GM23338 (cell line): Measurements from ENCODE around the gene FRMD1. TPM values are rescaled to one million over a fixed set of nuclear protein-coding genes. Genes with fewer than 3 reads are reported as not detected.

Experiments used
- ATAC-seq: fragments of 200-7000 bp; cut with Tn5 transposase; 3 replicates; pipeline ENCODE4 v1.9.1; 2020
- DNase-seq: peaks from one replicate; pipeline ENCODE4 v3.0.0-alpha.2; 2015; ENCODE audit warnings: low spot score
- H2AFZ ChIP-seq: fragments of 200-600 bp; sonication (generic); 2 replicates; pipeline ENCODE4 v1.8.0; 2016; ENCODE audit warnings: antibody characterized with exemption, mild to moderate bottlenecking, moderate library complexity
- H3F3A ChIP-seq: fragments of 200-600 bp; sonication (generic); replicated peaks from 2 replicates; pipeline ENCODE4 v1.8.0; 2017; ENCODE audit warnings: antibody characterized with exemption, mixed run types, low read depth
- H3K27ac ChIP-seq: fragments of 200-600 bp; sonication (generic); 2 replicates; pipeline ENCODE4 v1.6.1; 2016; ENCODE audit warnings: low read depth
- H3K27me3 ChIP-seq: fragments of 200-600 bp; sonication (generic); 2 replicates; pipeline ENCODE4 v1.8.0; 2016; ENCODE audit warnings: mild to moderate bottlenecking, mixed run types, moderate library complexity; ENCODE audit not compliant: insufficient read depth
- H3K36me3 ChIP-seq: fragments of 200-600 bp; sonication (generic); 2 replicates; pipeline ENCODE4 v1.8.0; 2016; ENCODE audit warnings: mild to moderate bottlenecking; ENCODE audit not compliant: insufficient read depth
- H3K4me1 ChIP-seq: fragments of 200-600 bp; sonication (generic); 2 replicates; pipeline ENCODE4 v1.8.0; 2016; ENCODE audit warnings: mild to moderate bottlenecking, moderate library complexity; ENCODE audit not compliant: insufficient read depth
- H3K4me2 ChIP-seq: fragments of 200-600 bp; sonication (generic); 2 replicates; pipeline ENCODE4 v1.7.1; 2017; ENCODE audit warnings: mixed run types
- H3K4me3 ChIP-seq: fragments of 200-600 bp; sonication (generic); 2 replicates; pipeline ENCODE4 v1.6.1; 2016; ENCODE audit warnings: mixed run types
- H3K79me2 ChIP-seq: fragments of 200-600 bp; sonication (generic); replicated peaks from 2 replicates; pipeline ENCODE4 v1.8.0; 2017; ENCODE audit warnings: mild to moderate bottlenecking; ENCODE audit not compliant: insufficient read depth
- H3K9me2 ChIP-seq: fragments of 200-600 bp; sonication (generic); 2 replicates; pipeline ENCODE4 v1.8.0; 2017; ENCODE audit not compliant: insufficient read depth
- H4K20me1 ChIP-seq: fragments of 200-600 bp; sonication (generic); replicated peaks from 2 replicates; pipeline ENCODE4 v1.8.0; 2017; ENCODE audit warnings: mild to moderate bottlenecking; ENCODE audit not compliant: insufficient read depth
- H3K27ac Mint-ChIP-seq: 2 replicates; pipeline ENCODE4 v1.8.0; 2020; ENCODE audit warnings: inconsistent platforms, mild to moderate bottlenecking, moderate library complexity, mixed read lengths
- H3K27me3 Mint-ChIP-seq: 3 replicates; pipeline ENCODE4 v1.8.0; 2022; ENCODE audit warnings: low read depth, mild to moderate bottlenecking, moderate library complexity, mixed read lengths, inconsistent platforms; ENCODE audit not compliant: insufficient read depth, poor library complexity
- H3K36me3 Mint-ChIP-seq: 3 replicates; pipeline ENCODE4 v1.8.0; 2021; ENCODE audit warnings: low read depth, mild to moderate bottlenecking, inconsistent platforms, moderate library complexity, mixed read lengths
- H3K4me1 Mint-ChIP-seq: 3 replicates; pipeline ENCODE4 v1.8.0; 2020; ENCODE audit warnings: mild to moderate bottlenecking, inconsistent platforms, mixed read lengths
- H3K4me3 Mint-ChIP-seq: 3 replicates; pipeline ENCODE4 v1.8.0; 2021; ENCODE audit warnings: moderate library complexity, mild to moderate bottlenecking, inconsistent platforms, mixed read lengths
- H3K9me3 Mint-ChIP-seq: 3 replicates; pipeline ENCODE4 v1.8.0; 2020; ENCODE audit warnings: moderate library complexity, mild to moderate bottlenecking, inconsistent platforms, mixed read lengths
- CREB1 ChIP-seq: fragments of 250-450 bp; sonication (Bioruptor Pico); IDR thresholded peaks from 2 replicates; pipeline ENCODE4 v1.5.0; 2020; ENCODE audit warnings: low read depth, mild to moderate bottlenecking, moderate library complexity
- CTCF ChIP-seq, 2 experiments: fragments of 200-600 bp in 1 of 2; sonication (generic) in 1 of 2; conservative IDR thresholded peaks; 2 replicates each; pipeline versions ENCODE4 v1.5.1 to v1.6.1; 2016 to 2017; ENCODE audit warnings: antibody characterized with exemption in 2 of 2, low read depth in 2 of 2, mild to moderate bottlenecking in 2 of 2, moderate library complexity in 1 of 2
- EZH2phosphoT487 ChIP-seq: fragments of 200-600 bp; sonication (generic); IDR thresholded peaks from one replicate; pipeline ENCODE4 v1.8.1; 2018; ENCODE audit warnings: antibody characterized with exemption; ENCODE audit not compliant: unreplicated experiment
- JUNB ChIP-seq: IDR thresholded peaks from one replicate; pipeline ENCODE4 v1.6.1; 2016; ENCODE audit warnings: antibody characterized with exemption; ENCODE audit not compliant: unreplicated experiment
- ZNF462 ChIP-seq: fragments of 250-450 bp; sonication (Bioruptor Pico); IDR thresholded peaks from 2 replicates; pipeline ENCODE4 v1.5.0; 2020; ENCODE audit warnings: mild to moderate bottlenecking, moderate library complexity
- polyA plus RNA-seq: library from polyadenylated mRNA; unstranded; fragments of >200 nt; fragmentation: Nextera tagmentation; extraction: Ambion mirVana; gene quantifications from 2 replicates; pipeline ENCODE4 v1.2.1, GENCODE V29; 2016
- total RNA-seq: library from RNA; depleted of rRNA; stranded (reverse); fragments of >200 nt; shearing (Covaris generic); gene quantifications from 2 replicates; pipeline ENCODE4 v1.2.3, GENCODE V29; 2014

Gene FRMD1
- total and polyA plus RNA-seq, 2 experiments from 2014 or later: 1.0 to 2.0 TPM

- TF ChIP-seq ZNF462 (CRISPR knock-in tag) (no peak), EZH2phosphoT487 (no peak)
These were observed 28.4 kb upstream of the FRMD1 start (continued) for GRCh38 chr6:168107191-168107983.

GRCh38 chr6:168106633-168107005 lies 27.6 kb upstream of the FRMD1 start:
- no peaks in the 10 kb centered on the region for H3K9me2 ChIP-seq
- H3K4me1 ChIP-seq: no peaks in the 10 kb centered on the region; the same call in 1 of the 2 replicates
- H3K27me3 Mint-ChIP-seq: peaks cover 23% of the 10 kb centered on the region
- no peaks in the 10 kb centered on the region for H3F3A ChIP-seq
- H3K27me3 ChIP-seq: peaks cover 21% of the 10 kb centered on the region
- no peak for DNase-seq
- no peak overlapping the region for H3K27ac ChIP-seq
- H3K36me3 ChIP-seq: no peaks in the 10 kb centered on the region
- H3K4me3 ChIP-seq: no peak overlapping the region
- peaks cover 22% of the 10 kb centered on the region for H3K4me1 Mint-ChIP-seq
- H3K9me3 Mint-ChIP-seq: no peaks in the 10 kb centered on the region
- TF ChIP-seq JUNB (no peak), EZH2phosphoT487 (no peak), CREB1 (CRISPR knock-in tag) (no peak), CTCF (conservative IDR thresholded peaks at IDR 0.05; ENCODE audit: low read depth in 2 of 2) (no peak)
- H3K27ac Mint-ChIP-seq: no peak overlapping the region
- no peak overlapping the region for H2AFZ ChIP-seq
- no peak overlapping the region for H3K4me3 Mint-ChIP-seq
- ATAC-seq: no peak
- no peaks in the 10 kb centered on the region for H3K36me3 Mint-ChIP-seq
- no peaks in the 10 kb centered on the region for H3K79me2 ChIP-seq
- H4K20me1 ChIP-seq: no peaks in the 10 kb centered on the region
- H3K4me2 ChIP-seq: no peak overlapping the region
